Esophagus squamous epithelium (tissue), 5 donors: Measurements from ENCODE around the gene HEXIM1. TPM values are rescaled to one million over a fixed set of nuclear protein-coding genes. Genes with fewer than 3 reads are reported as not detected.

Source experiments
- DNase-seq: peaks from one replicate; lab custom pipeline; 2025; lab: John Stamatoyannopoulos, UW
- H3K27ac ChIP-seq, 4 donors: fragments of 200-600 bp; sonication (generic); one replicate each; pipeline ENCODE4 v1.5.1; 2016 to 2019; ENCODE audit warnings: mild to moderate bottlenecking in 1 of 4
- H3K27me3 ChIP-seq, 4 donors: fragments of 200-600 bp; sonication (generic); 1 replicate in 3 of 4; 2 replicates in 1 of 4; pipeline versions ENCODE4 v1.5.1 to v1.6.0; 2017 to 2021; ENCODE audit warnings: antibody characterized with exemption in 1 of 4
- H3K36me3 ChIP-seq, 3 donors: fragments of 200-600 bp; sonication (generic); one replicate each; pipeline ENCODE4 v1.5.1; 2016 to 2019
- H3K4me1 ChIP-seq, 3 donors: fragments of 200-600 bp; sonication (generic); one replicate each; pipeline ENCODE4 v1.5.1; 2017 to 2019
- H3K4me3 ChIP-seq, 4 donors: fragments of 200-600 bp; sonication (generic); 1 replicate in 3 of 4; 2 replicates in 1 of 4; pipeline ENCODE4 v1.5.1; 2016 to 2019; ENCODE audit warnings: mild to moderate bottlenecking in 2 of 4, moderate library complexity in 1 of 4
- H3K9me3 ChIP-seq, 3 donors: fragments of 200-600 bp; sonication (generic); one replicate each; pipeline ENCODE4 v1.5.1; 2016 to 2019
- POLR2A ChIP-seq, 4 donors: fragments of 450-650 bp; IDR thresholded peaks; one replicate each; pipeline ENCODE4 v1.6.1; 2017; ENCODE audit warnings: antibody characterized with exemption in 4 of 4, mild to moderate bottlenecking in 4 of 4, moderate library complexity in 3 of 4
- WGBS, 2 donors: methylation state at CpG; one replicate each; pipeline ENCODE4 v1.1.5; 2018; 5-methylcytosine and 5-hydroxymethylcytosine counted together
- intact Hi-C: fragments of 100-400 bp; cut with DNase I; formaldehyde crosslinking; loops from one replicate; pipeline ENCODE4 v1.15.0; 2022
- total RNA-seq, 4 donors: library from RNA; depleted of rRNA; stranded (reverse); fragments of >200 nt; gene quantifications; one replicate each; pipeline ENCODE4 v1.1.0, GENCODE V29; 2016
- TF ChIP-seq, protein P1 (sequence below), 6 experiments: fragments of 450-650 bp in 4 of 6; fragments of 200-600 bp in 2 of 6; sonication (generic) in 2 of 6; IDR thresholded peaks; one replicate each; pipeline ENCODE4 v1.5.1; 2016 to 2019; ENCODE audit warnings: antibody characterized with exemption in 6 of 6, mild to moderate bottlenecking in 4 of 6, moderate library complexity in 4 of 6
- donor health status: DM: yes; HTN: yes; CAD: no.

Gene HEXIM1
- total RNA-seq, 4 donors from 2014 or later: 19.8 to 28.4 (median 25.3) TPM

DNA sequence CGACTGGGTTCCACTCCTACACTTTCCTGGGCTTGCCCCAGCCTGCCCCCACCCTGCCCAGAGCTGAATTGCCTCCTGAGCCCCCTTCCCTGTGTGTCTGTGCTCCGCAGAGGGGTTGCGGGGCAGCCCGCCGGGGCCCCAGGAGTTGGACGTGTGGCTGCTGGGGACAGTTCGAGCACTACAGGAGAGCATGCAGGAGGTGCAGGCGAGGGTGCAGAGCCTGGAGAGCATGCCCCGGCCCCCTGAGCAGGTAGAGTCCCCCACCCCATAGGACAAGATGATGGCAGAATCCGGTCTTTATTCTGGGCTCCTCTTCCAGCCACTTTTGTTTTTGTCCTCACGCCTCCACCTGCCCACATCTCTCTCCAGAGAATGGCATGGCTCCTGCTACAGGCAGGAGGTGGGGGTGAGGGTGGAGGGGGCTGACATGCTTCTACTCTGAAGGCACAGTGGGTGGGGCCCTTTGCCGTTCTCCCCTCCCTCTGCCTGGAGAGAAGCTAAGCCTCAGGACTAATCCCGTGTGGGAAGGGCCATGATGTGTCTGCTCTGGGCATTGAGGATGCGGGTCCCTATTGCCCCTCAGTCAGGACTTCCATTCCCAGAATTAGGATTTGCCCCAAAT, 9.3 kb upstream of the HEXIM1 start:
- no peaks in the 10 kb centered on the region for H3K27me3 ChIP-seq
- TF ChIP-seq POLR2A (IDR thresholded peaks at IDR 0.05): no peak
- TF ChIP-seq, protein P1, sequence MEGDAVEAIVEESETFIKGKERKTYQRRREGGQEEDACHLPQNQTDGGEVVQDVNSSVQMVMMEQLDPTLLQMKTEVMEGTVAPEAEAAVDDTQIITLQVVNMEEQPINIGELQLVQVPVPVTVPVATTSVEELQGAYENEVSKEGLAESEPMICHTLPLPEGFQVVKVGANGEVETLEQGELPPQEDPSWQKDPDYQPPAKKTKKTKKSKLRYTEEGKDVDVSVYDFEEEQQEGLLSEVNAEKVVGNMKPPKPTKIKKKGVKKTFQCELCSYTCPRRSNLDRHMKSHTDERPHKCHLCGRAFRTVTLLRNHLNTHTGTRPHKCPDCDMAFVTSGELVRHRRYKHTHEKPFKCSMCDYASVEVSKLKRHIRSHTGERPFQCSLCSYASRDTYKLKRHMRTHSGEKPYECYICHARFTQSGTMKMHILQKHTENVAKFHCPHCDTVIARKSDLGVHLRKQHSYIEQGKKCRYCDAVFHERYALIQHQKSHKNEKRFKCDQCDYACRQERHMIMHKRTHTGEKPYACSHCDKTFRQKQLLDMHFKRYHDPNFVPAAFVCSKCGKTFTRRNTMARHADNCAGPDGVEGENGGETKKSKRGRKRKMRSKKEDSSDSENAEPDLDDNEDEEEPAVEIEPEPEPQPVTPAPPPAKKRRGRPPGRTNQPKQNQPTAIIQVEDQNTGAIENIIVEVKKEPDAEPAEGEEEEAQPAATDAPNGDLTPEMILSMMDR (IDR thresholded peaks at IDR 0.05): no peak
- H3K27ac ChIP-seq: no peak overlapping the region
- intact Hi-C loops: no loop called here
- peaks cover 0 to 18% (median 0%) of the 10 kb centered on the region in 3 donors for H3K36me3 ChIP-seq
- H3K4me1 ChIP-seq: peaks cover 17 to 44% (median 24%) of the 10 kb centered on the region in 3 donors
- WGBS, 2 donors: 66 to 83% methylated on average over 7 to 8 of the region's 14 CpGs
- DNase-seq: no peak
- no peaks in the 10 kb centered on the region for H3K9me3 ChIP-seq
- H3K4me3 ChIP-seq: no peak overlapping the region

DNA sequence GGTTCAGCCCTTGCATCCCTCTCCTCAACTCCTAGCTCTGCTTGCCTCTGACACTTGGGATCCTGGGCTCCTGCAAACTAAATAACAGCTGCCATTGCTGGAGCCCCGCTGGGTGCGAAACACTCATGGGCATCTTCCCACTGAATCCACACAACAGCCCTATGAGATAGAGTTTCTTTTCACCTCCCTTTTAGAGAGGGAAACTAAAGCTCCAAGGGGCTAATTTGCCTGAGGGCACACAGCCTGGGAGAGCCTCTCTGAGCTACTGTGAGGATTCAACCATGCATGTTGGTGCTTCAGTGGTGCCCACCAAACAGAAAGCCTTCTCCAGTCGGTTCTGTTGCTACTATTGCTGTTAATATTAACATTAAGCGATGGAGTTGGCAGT, 8.7 kb upstream of the HEXIM1 start:
- TF ChIP-seq, protein P1 (IDR thresholded peaks at IDR 0.05): no peak
- TF ChIP-seq POLR2A (IDR thresholded peaks at IDR 0.05): no peak
- Histone ChIP-seq H3K27me3 (no peaks in the 10 kb centered on the region), H3K36me3 (peaks cover 0 to 18% (median 0%) of the 10 kb centered on the region in 3 donors), H3K9me3 (no peaks in the 10 kb centered on the region), H3K4me3 (no peak overlapping the region), H3K27ac (no peak overlapping the region), H3K4me1 (peaks cover 18 to 49% (median 29%) of the 10 kb centered on the region in 3 donors)
- no peak for DNase-seq
- intact Hi-C loops: no loop called here
- 79 to 88% methylated on average over 2 to 4 of the region's 4 CpGs for WGBS, 2 donors

DNA sequence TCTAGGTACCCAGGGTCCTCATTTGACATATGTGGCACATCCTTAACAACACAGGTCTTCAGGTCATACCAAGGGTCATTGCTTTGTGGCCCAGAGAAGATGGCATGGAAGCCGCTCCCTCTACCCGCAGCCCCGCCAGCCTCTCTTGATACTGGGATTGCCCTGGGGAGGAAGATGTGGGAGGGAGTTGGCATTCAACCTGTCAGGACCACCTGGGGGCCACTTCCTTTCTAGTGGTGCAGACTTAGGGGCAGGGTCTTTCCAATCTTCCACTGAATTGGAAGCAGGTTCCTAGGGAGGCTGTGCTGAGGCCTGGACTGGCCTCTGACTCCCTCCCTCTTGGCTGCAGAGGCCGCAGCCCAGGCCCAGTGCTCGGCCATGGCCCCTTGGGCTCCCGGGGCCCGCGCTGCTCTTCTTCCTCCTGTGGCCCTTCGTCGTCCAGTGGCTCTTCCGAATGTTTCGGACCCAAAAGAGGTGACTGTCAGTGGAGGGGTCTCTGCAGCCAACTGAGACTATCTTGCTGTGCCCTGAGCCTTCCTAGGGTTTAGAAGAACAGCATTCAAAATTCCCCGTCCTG, 5.1 kb upstream of the HEXIM1 start:
- intact Hi-C loops: no loop called here
- TF ChIP-seq POLR2A (IDR thresholded peaks at IDR 0.05): no peak
- TF ChIP-seq, protein P1 (IDR thresholded peaks at IDR 0.05): no peak
- Histone ChIP-seq H3K27ac (peak overlapping the region; percentile 90 to 95 (median 94)), H3K4me3 (peak overlapping the region in 3 of 4 donors; percentile 59 to 73 (median 59)), H3K4me1 (peaks cover 17 to 47% (median 21%) of the 10 kb centered on the region in 3 donors), H3K27me3 (no peaks in the 10 kb centered on the region), H3K9me3 (no peaks in the 10 kb centered on the region), H3K36me3 (peaks cover 0 to 10% (median 0%) of the 10 kb centered on the region in 3 donors)
- DNase-seq: no peak
- WGBS, 2 donors: 57 to 90% methylated on average over 2 to 8 of the region's 13 CpGs

DNA sequence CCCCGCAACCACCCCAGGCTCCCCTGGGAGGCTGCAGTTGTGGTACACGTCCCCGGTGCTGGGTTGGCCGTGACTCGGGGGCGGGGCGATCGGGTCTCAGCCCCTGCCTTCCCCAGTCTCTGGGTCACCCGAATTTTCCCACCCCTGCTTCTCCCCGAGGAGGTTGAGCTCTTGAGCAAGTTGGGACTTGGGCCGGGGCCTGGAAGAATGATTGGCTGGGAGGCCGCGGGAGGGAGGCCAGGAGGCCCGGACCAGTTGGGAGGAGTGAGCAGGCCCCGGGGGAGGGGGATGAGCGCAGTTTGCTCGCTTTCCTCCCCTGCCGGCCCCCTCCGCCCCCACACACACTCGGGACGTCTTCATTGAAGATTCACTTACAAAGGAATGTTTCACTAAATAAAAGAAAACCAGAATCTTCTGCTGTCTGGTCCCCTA, 4.5 kb upstream of the HEXIM1 start:
- no peak for DNase-seq
- 8% methylated on average over 8 of the region's 21 CpGs; no CpG with 5 or more reads in 1 of the 2 donors for WGBS, 2 donors
- H3K4me3 ChIP-seq: peak overlapping the region; percentile 43 to 73 (median 59)
- peaks cover 0 to 8% (median 0%) of the 10 kb centered on the region in 3 donors for H3K36me3 ChIP-seq
- H3K27me3 ChIP-seq: no peaks in the 10 kb centered on the region
- peaks cover 17 to 46% (median 21%) of the 10 kb centered on the region in 3 donors for H3K4me1 ChIP-seq
- H3K9me3 ChIP-seq: no peaks in the 10 kb centered on the region
- TF ChIP-seq, protein P1 (IDR thresholded peaks at IDR 0.05): no peak
- peak in 2 of 4 donors; percentile 13 to 26 for TF ChIP-seq POLR2A (IDR thresholded peaks at IDR 0.05)
- peak overlapping the region; percentile 90 to 95 (median 94) for H3K27ac ChIP-seq
- intact Hi-C loops: no loop called here
